HG02884 (cell line): ENCODE results near the gene ZCCHC13.
"Not testable (repeated sequence)": the region's sequence is repeated elsewhere in the genome, so short reads cannot be mapped to it uniquely, and the experiment has no call there.

ENCODE experiments used
- ATAC-seq: cut with Tn5 transposase; IDR thresholded peaks from one replicate; pipeline ENCODE4 v1.9.1; 2021; ENCODE audit warnings: mild to moderate bottlenecking, moderate library complexity; ENCODE audit not compliant: unreplicated experiment

Gene ZCCHC13

GRCh38 chrX:74321191-74321590 is 17.2 kb downstream of the ZCCHC13 start:
- no peak for ATAC-seq

- no peak for ATAC-seq
Observed at GRCh38 chrX:74324131-74324530, 20.2 kb downstream of the ZCCHC13 start.

- ATAC-seq = no peak
Observed at GRCh38 chrX:74325130-74326059, 21.4 kb downstream of the ZCCHC13 start.

GRCh38 chrX:74338852-74339251 is 34.9 kb downstream of the ZCCHC13 start:
- ATAC-seq = no peak

GRCh38 chrX:74340051-74340450 is 36.1 kb downstream of the ZCCHC13 start:
- ATAC-seq = no peak

- ATAC-seq = not testable (repeated sequence)
Observed at GRCh38 chrX:74342211-74342610, 38.2 kb downstream of the ZCCHC13 start.

GRCh38 chrX:74343343-74344279 is 39.6 kb downstream of the ZCCHC13 start:
- ATAC-seq = peak; percentile 91

GRCh38 chrX:74344280-74344622 is 40.3 kb downstream of the ZCCHC13 start:
- peak; percentile 23 for ATAC-seq

- no peak for ATAC-seq
Observed at GRCh38 chrX:74346088-74346487, 42.1 kb downstream of the ZCCHC13 start.

GRCh38 chrX:74349387-74349786 is 45.4 kb downstream of the ZCCHC13 start:
- ATAC-seq = no peak

- no peak for ATAC-seq
Observed at GRCh38 chrX:74351760-74352159, 47.8 kb downstream of the ZCCHC13 start.

- no peak for ATAC-seq
Observed at GRCh38 chrX:74353984-74354383, 50.0 kb downstream of the ZCCHC13 start.
